ENCODE data around the gene HNRNPH1.
"Not testable (repeated sequence)": the region's sequence is repeated elsewhere in the genome, so short reads cannot be mapped to it uniquely, and the experiment has no call there.

The HNRNPH1 gene

GRCh38 chr5:179653135-179653534, 29.7 kb upstream of the HNRNPH1 start:
- not testable (repeated sequence) for H3K79me2 ChIP-seq (ENCODE audit: control insufficient read depth, low read length); H3K36me3 ChIP-seq (ENCODE audit: control insufficient read depth, low read length); H3F3A ChIP-seq (ENCODE audit: control insufficient read depth, insufficient read depth); H3K4me1 ChIP-seq (ENCODE audit: control insufficient read depth, low read length); H3K27ac ChIP-seq (ENCODE audit: low read depth, low read length); H3K9me3 ChIP-seq (ENCODE audit: control insufficient read depth, insufficient read depth, low read length); H4K20me1 ChIP-seq (ENCODE audit: control insufficient read depth, insufficient read depth, low read depth, low read length); H3K27me3 ChIP-seq (ENCODE audit: control insufficient read depth, low read length); H3K4me2 ChIP-seq (ENCODE audit: low read length); H3K9me2 ChIP-seq (replicated peaks; ENCODE audit: control insufficient read depth, low read length); H3K4me3 ChIP-seq (ENCODE audit: low read length)

- not testable (repeated sequence) for H3K9me3 ChIP-seq (ENCODE audit: control insufficient read depth, insufficient read depth, low read length); H3K4me2 ChIP-seq (ENCODE audit: low read length); H4K20me1 ChIP-seq (ENCODE audit: control insufficient read depth, insufficient read depth, low read depth, low read length); H3F3A ChIP-seq (ENCODE audit: control insufficient read depth, insufficient read depth); H3K79me2 ChIP-seq (ENCODE audit: control insufficient read depth, low read length); H3K36me3 ChIP-seq (ENCODE audit: control insufficient read depth, low read length); H3K27me3 ChIP-seq (ENCODE audit: control insufficient read depth, low read length); H3K4me3 ChIP-seq (ENCODE audit: low read length); H3K27ac ChIP-seq (ENCODE audit: low read depth, low read length); H3K9me2 ChIP-seq (replicated peaks; ENCODE audit: control insufficient read depth, low read length); H3K4me1 ChIP-seq (ENCODE audit: control insufficient read depth, low read length)
These were observed 26.8 kb upstream of the HNRNPH1 start for GRCh38 chr5:179650245-179650644.

GRCh38 chr5:179649166-179649703, 25.8 kb upstream of the HNRNPH1 start:
- not testable (repeated sequence) for H4K20me1 ChIP-seq (ENCODE audit: control insufficient read depth, insufficient read depth, low read depth, low read length); H3K4me1 ChIP-seq (ENCODE audit: control insufficient read depth, low read length); H3F3A ChIP-seq (ENCODE audit: control insufficient read depth, insufficient read depth); H3K9me2 ChIP-seq (replicated peaks; ENCODE audit: control insufficient read depth, low read length); H3K27ac ChIP-seq (ENCODE audit: low read depth, low read length); H3K27me3 ChIP-seq (ENCODE audit: control insufficient read depth, low read length); H3K79me2 ChIP-seq (ENCODE audit: control insufficient read depth, low read length); H3K9me3 ChIP-seq (ENCODE audit: control insufficient read depth, insufficient read depth, low read length); H3K4me3 ChIP-seq (ENCODE audit: low read length); H3K4me2 ChIP-seq (ENCODE audit: low read length); H3K36me3 ChIP-seq (ENCODE audit: control insufficient read depth, low read length)

GRCh38 chr5:179648410-179648809, 24.9 kb upstream of the HNRNPH1 start:
- no peaks in the 10 kb centered on the region for H3K9me2 ChIP-seq (replicated peaks; ENCODE audit: control insufficient read depth, low read length)
- no peak overlapping the region for H3K4me3 ChIP-seq (ENCODE audit: low read length)
- H3K4me2 ChIP-seq (ENCODE audit: low read length), result no peak overlapping the region
- no peaks in the 10 kb centered on the region for H3K27me3 ChIP-seq (ENCODE audit: control insufficient read depth, low read length)
- H3K36me3 ChIP-seq (ENCODE audit: control insufficient read depth, low read length), result no peaks in the 10 kb centered on the region
- H3K27ac ChIP-seq (ENCODE audit: low read depth, low read length), result no peak overlapping the region
- H4K20me1 ChIP-seq (ENCODE audit: control insufficient read depth, insufficient read depth, low read depth, low read length), result no peaks in the 10 kb centered on the region
- no peaks in the 10 kb centered on the region for H3K4me1 ChIP-seq (ENCODE audit: control insufficient read depth, low read length)
- H3F3A ChIP-seq (ENCODE audit: control insufficient read depth, insufficient read depth), result no peaks in the 10 kb centered on the region
- TF ChIP-seq EZH2phosphoT487 (IDR thresholded peaks at IDR 0.05; ENCODE audit: borderline replicate concordance, low read length), result no peak
- no peak for TF ChIP-seq CTCF (IDR thresholded peaks at IDR 0.05; ENCODE audit: low read depth, low read length, poor library complexity, severe bottlenecking)
- no peaks in the 10 kb centered on the region for H3K79me2 ChIP-seq (ENCODE audit: control insufficient read depth, low read length)
- H3K9me3 ChIP-seq (ENCODE audit: control insufficient read depth, insufficient read depth, low read length), result no peaks in the 10 kb centered on the region

GRCh38 chr5:179644766-179645165, 21.3 kb upstream of the HNRNPH1 start:
- not testable (repeated sequence) for H3K4me1 ChIP-seq (ENCODE audit: control insufficient read depth, low read length); H3K27ac ChIP-seq (ENCODE audit: low read depth, low read length); H3F3A ChIP-seq (ENCODE audit: control insufficient read depth, insufficient read depth); H4K20me1 ChIP-seq (ENCODE audit: control insufficient read depth, insufficient read depth, low read depth, low read length); H3K79me2 ChIP-seq (ENCODE audit: control insufficient read depth, low read length); H3K9me2 ChIP-seq (replicated peaks; ENCODE audit: control insufficient read depth, low read length); H3K36me3 ChIP-seq (ENCODE audit: control insufficient read depth, low read length); H3K27me3 ChIP-seq (ENCODE audit: control insufficient read depth, low read length); H3K4me2 ChIP-seq (ENCODE audit: low read length); H3K4me3 ChIP-seq (ENCODE audit: low read length); H3K9me3 ChIP-seq (ENCODE audit: control insufficient read depth, insufficient read depth, low read length)

GRCh38 chr5:179643141-179643920, 19.9 kb upstream of the HNRNPH1 start:
- not testable (repeated sequence) for H3K27me3 ChIP-seq (ENCODE audit: control insufficient read depth, low read length); H3K36me3 ChIP-seq (ENCODE audit: control insufficient read depth, low read length); H3K27ac ChIP-seq (ENCODE audit: low read depth, low read length); H3K79me2 ChIP-seq (ENCODE audit: control insufficient read depth, low read length); H3F3A ChIP-seq (ENCODE audit: control insufficient read depth, insufficient read depth); H3K4me3 ChIP-seq (ENCODE audit: low read length); H3K9me3 ChIP-seq (ENCODE audit: control insufficient read depth, insufficient read depth, low read length); H3K4me1 ChIP-seq (ENCODE audit: control insufficient read depth, low read length); H4K20me1 ChIP-seq (ENCODE audit: control insufficient read depth, insufficient read depth, low read depth, low read length); H3K4me2 ChIP-seq (ENCODE audit: low read length); H3K9me2 ChIP-seq (replicated peaks; ENCODE audit: control insufficient read depth, low read length)

- not testable (repeated sequence) for H3K4me3 ChIP-seq (ENCODE audit: low read length); H3K9me2 ChIP-seq (replicated peaks; ENCODE audit: control insufficient read depth, low read length); H4K20me1 ChIP-seq (ENCODE audit: control insufficient read depth, insufficient read depth, low read depth, low read length); H3F3A ChIP-seq (ENCODE audit: control insufficient read depth, insufficient read depth); H3K27ac ChIP-seq (ENCODE audit: low read depth, low read length); H3K27me3 ChIP-seq (ENCODE audit: control insufficient read depth, low read length); H3K79me2 ChIP-seq (ENCODE audit: control insufficient read depth, low read length); H3K36me3 ChIP-seq (ENCODE audit: control insufficient read depth, low read length); H3K9me3 ChIP-seq (ENCODE audit: control insufficient read depth, insufficient read depth, low read length); H3K4me2 ChIP-seq (ENCODE audit: low read length)
- H3K4me1 ChIP-seq (ENCODE audit: control insufficient read depth, low read length), result peaks cover 12% of the 10 kb centered on the region
These were observed 19.2 kb upstream of the HNRNPH1 start for GRCh38 chr5:179642626-179643025.
